Gastrocnemius medialis (tissue), 4 donors: Measurements from ENCODE around the gene NOS1AP.

Experiments
- CTCF ChIP-seq, 5 experiments: fragments of 450-650 bp in 3 of 5; fragments of 200-600 bp in 2 of 5; sonication (generic) in 2 of 5; IDR thresholded peaks in 4 of 5; conservative IDR thresholded peaks in 1 of 5; 1 replicate in 4 of 5; 2 replicates in 1 of 5; pipeline ENCODE4 v1.5.1; 2016 to 2019; ENCODE audit warnings: antibody characterized with exemption in 5 of 5, mild to moderate bottlenecking in 3 of 5, moderate library complexity in 3 of 5
- POLR2A ChIP-seq, 2 donors: fragments of 450-650 bp; IDR thresholded peaks; one replicate each; pipeline ENCODE4 v1.6.1; 2017; ENCODE audit warnings: antibody characterized with exemption in 2 of 2, mild to moderate bottlenecking in 2 of 2, moderate library complexity in 2 of 2

GRCh38 chr1:162316187-162316586, 246.7 kb downstream of the NOS1AP start:
- TF ChIP-seq CTCF (IDR thresholded peaks at IDR 0.05 in 4 of 5, conservative IDR thresholded peaks at IDR 0.05 in 1 of 5) (no peak), POLR2A (IDR thresholded peaks at IDR 0.05) (no peak)
